Dermis microvascular lymphatic vessel endothelial cell (primary cell): Measurements from ENCODE around the gene PLB1. TPM values are rescaled to one million over a fixed set of nuclear protein-coding genes. Genes with fewer than 3 reads are reported as not detected.
"Not testable (repeated sequence)": the region's sequence is repeated elsewhere in the genome, so short reads cannot be mapped to it uniquely, and the experiment has no call there.

ENCODE experiments used
- DNase-seq, 2 donors: peaks; one replicate each; pipeline versions ENCODE4 v3.0.0 to v3.0.0-alpha.2; 2010; ENCODE audit warnings: low read depth in 2 of 2
- total RNA-seq: library from RNA; depleted of rRNA; stranded (reverse); fragments of >200 nt; gene quantifications from 2 replicates; pipeline ENCODE4 v1.2.1, GENCODE V29; 2014

PLB1 gene
- total RNA-seq, 1 donor from 2014 or later, result 0.26 TPM

- DNase-seq, result not testable (repeated sequence)
Observed at GRCh38 chr2:28665811-28666377, 170.0 kb downstream of the PLB1 start.

- DNase-seq, result no peak
Observed at GRCh38 chr2:28666496-28667184, 170.8 kb downstream of the PLB1 start.

- no peak for DNase-seq
Observed at GRCh38 chr2:28667261-28667660, 171.4 kb downstream of the PLB1 start.

GRCh38 chr2:28668106-28668814 is 172.4 kb downstream of the PLB1 start:
- DNase-seq, result no peak

- no peak for DNase-seq
Observed at GRCh38 chr2:28668880-28669279, 173.0 kb downstream of the PLB1 start.

- DNase-seq, result no peak
Observed at GRCh38 chr2:28670856-28671255, 175.0 kb downstream of the PLB1 start.

GRCh38 chr2:28673338-28673737 is 177.5 kb downstream of the PLB1 start:
- DNase-seq, result no peak

- DNase-seq, result no peak
Observed at GRCh38 chr2:28674062-28674712, 178.3 kb downstream of the PLB1 start.

- no peak for DNase-seq
Observed at GRCh38 chr2:28674713-28675068, 178.8 kb downstream of the PLB1 start.

- peak in 1 of 2 donors; percentile 65 for DNase-seq
Observed at GRCh38 chr2:28676152-28676835, 180.4 kb downstream of the PLB1 start.

GRCh38 chr2:28678175-28678855 is 182.5 kb downstream of the PLB1 start:
- DNase-seq, result no peak

- DNase-seq, result no peak
Observed at GRCh38 chr2:28678944-28679343, 183.1 kb downstream of the PLB1 start.

- no peak for DNase-seq
Observed at GRCh38 chr2:28680657-28681056, 184.8 kb downstream of the PLB1 start.

- DNase-seq, result peak; percentile 18 to 78
Observed at GRCh38 chr2:28681158-28681571, 185.3 kb downstream of the PLB1 start.

- DNase-seq, result no peak
Observed at GRCh38 chr2:28681606-28682005, 185.7 kb downstream of the PLB1 start.

- peak; percentile 25 to 71 for DNase-seq
Observed at GRCh38 chr2:28683100-28683706, 187.3 kb downstream of the PLB1 start.

- no peak for DNase-seq
Observed at GRCh38 chr2:28684142-28684858, 188.4 kb downstream of the PLB1 start.

GRCh38 chr2:28687171-28687570 is 191.3 kb downstream of the PLB1 start:
- no peak for DNase-seq

- DNase-seq, result no peak
Observed at GRCh38 chr2:28687640-28688385, 192.0 kb downstream of the PLB1 start.
